ENCODE data around the gene HNRNPA1L2. TPM values are rescaled to one million over a fixed set of nuclear protein-coding genes. Genes with fewer than 3 reads are reported as not detected.
A peak's percentile ranks its signal among the peaks of the same experiment; 100 is the strongest.

HNRNPA1L2 gene
- total and polyA plus RNA-seq, 2 of the 8 experiments (the other 6 are each of a cell fraction or from before 2014, with no cell fraction given) = 3.7 to 8.9 TPM

DNA sequence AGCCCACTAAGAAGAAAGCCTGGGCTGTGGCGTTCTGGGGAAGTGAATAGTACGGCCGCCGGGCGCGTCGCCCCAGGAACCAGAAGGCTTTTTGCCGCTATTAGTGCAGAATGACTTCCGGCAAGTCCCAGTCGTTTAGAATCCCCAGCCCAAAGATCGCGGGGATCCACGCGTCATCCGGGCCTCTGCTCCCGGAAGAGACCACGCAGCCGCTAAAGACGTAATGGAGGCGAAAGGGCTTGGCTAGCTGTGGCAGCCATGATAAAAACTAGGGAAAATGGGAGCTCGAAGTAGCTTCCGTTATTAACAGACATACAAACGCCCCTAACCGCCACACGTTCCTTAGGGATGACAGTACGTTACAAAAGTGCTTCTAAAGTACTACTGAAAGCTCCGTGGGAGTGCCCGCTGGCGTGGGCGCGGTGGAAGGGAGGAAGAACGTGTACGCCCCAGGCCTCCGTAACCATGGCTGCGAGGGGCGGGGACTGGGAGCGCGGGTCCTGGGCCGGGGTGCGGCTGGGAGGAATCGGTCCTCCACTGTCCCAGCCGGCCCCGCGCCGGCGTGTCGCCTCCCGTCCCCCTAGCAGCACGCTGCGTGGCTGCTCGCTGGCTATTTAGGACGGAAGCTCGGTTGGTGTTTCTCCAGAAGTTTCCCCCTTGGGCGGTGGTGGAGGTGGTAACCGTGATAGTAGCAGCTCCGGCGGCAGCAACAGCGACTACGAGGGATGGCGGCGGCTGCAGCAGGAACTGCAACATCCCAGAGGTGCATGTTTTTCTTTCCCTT is 10.2 kb downstream of the HNRNPA1L2 start, which contains the start of gene SUGT1 (continued):
- TF ChIP-seq PHF8 (conservative IDR thresholded peaks at IDR 0.05; ENCODE audit: low read depth, low read length) (peak; percentile 90), SAP30 (IDR thresholded peaks at IDR 0.05; ENCODE audit: insufficient read depth, insufficient replicate concordance, low read length) (peak; percentile 40), CREB1 (IDR thresholded peaks at IDR 0.05) (peak; percentile 64; the same call in 1 of the 2 replicates), RXRA (IDR thresholded peaks at IDR 0.05; ENCODE audit: insufficient read depth, low read depth, low read length) (no peak), TAF7 (optimal IDR thresholded peaks at IDR 0.05; ENCODE audit: borderline replicate concordance, low read depth, low read length) (peak; percentile 51), CEBPB (IDR thresholded peaks at IDR 0.05; ENCODE audit: low read depth, low read length) (peak; percentile 36; the same call in 1 of the 2 replicates), CBX5 (IDR thresholded peaks at IDR 0.05; ENCODE audit: low read depth, low read length) (no peak), POU5F1 (IDR thresholded peaks at IDR 0.05; ENCODE audit: low read depth, low read length) (no peak), KDM5A (IDR thresholded peaks at IDR 0.05; ENCODE audit: low read length) (peak; percentile 51; the same call in 1 of the 2 replicates), CBX8 (IDR thresholded peaks at IDR 0.05; ENCODE audit: borderline replicate concordance, low read depth, low read length) (no peak)
- TF ChIP-seq, protein P1, sequence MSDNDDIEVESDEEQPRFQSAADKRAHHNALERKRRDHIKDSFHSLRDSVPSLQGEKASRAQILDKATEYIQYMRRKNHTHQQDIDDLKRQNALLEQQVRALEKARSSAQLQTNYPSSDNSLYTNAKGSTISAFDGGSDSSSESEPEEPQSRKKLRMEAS (IDR thresholded peaks at IDR 0.05) = peak; percentile 84

Measured in H1 (cell line).